ENCODE data around the gene OR10J5.

The OR10J5 gene

GRCh38 chr1:159554696-159555095 is 18.9 kb upstream of the OR10J5 start:
- ChIA-PET CTCF (interaction anchor here (0.6 kb wide), 1 partner anchor 466 kb away, joined by 3 read pairs; no protein-coding TSS in a partner anchor), POLR2A (no interaction called here)
- Histone ChIP-seq H3K4me3 (ENCODE audit: low read depth, low read length) (no peak overlapping the region), H3K9me3 (ENCODE audit: control insufficient read depth, insufficient read depth, low read depth, low read length) (no peaks in the 10 kb centered on the region), H3K4me1 (ENCODE audit: control insufficient read depth, insufficient read depth, low read length) (no peaks in the 10 kb centered on the region), H3K36me3 (ENCODE audit: control insufficient read depth in 2 of 2, insufficient read depth in 1 of 2, low read length in 2 of 2) (no peaks in the 10 kb centered on the region), H3K27ac (ENCODE audit: extremely low read depth, low read depth, low read length) (no peak overlapping the region)
- TF ChIP-seq ZNF658 (tag by site-specific recombination; IDR thresholded peaks at IDR 0.05) (no peak), ZNF132 (tag by site-specific recombination; IDR thresholded peaks at IDR 0.05; ENCODE audit: borderline replicate concordance) (no peak)

- Histone ChIP-seq H3K4me3 (ENCODE audit: low read depth, low read length) (no peak overlapping the region), H3K9me3 (ENCODE audit: control insufficient read depth, insufficient read depth, low read depth, low read length) (no peaks in the 10 kb centered on the region), H3K36me3 (ENCODE audit: control insufficient read depth in 2 of 2, insufficient read depth in 1 of 2, low read length in 2 of 2) (no peaks in the 10 kb centered on the region), H3K27ac (ENCODE audit: extremely low read depth, low read depth, low read length) (no peak overlapping the region), H3K4me1 (ENCODE audit: control insufficient read depth, insufficient read depth, low read length) (no peaks in the 10 kb centered on the region)
- no peak for TF ChIP-seq ZNF518A (tag by site-specific recombination; conservative IDR thresholded peaks at IDR 0.05; ENCODE audit: low read depth)
- no peak for TF ChIP-seq PRDM6 (tag by site-specific recombination; IDR thresholded peaks at IDR 0.05)
- TF ChIP-seq ZNF521 (tag by site-specific recombination; IDR thresholded peaks at IDR 0.05) = no peak
- no peak for TF ChIP-seq SP2 (tag by site-specific recombination; IDR thresholded peaks at IDR 0.05)
- TF ChIP-seq ZFP69B (tag by site-specific recombination; IDR thresholded peaks at IDR 0.05) = no peak
- TF ChIP-seq ZNF560 (tag by site-specific recombination; IDR thresholded peaks at IDR 0.05; ENCODE audit: borderline replicate concordance) = no peak
- TF ChIP-seq ZBTB26 (tag by site-specific recombination; optimal IDR thresholded peaks at IDR 0.05) = no peak
- no peak for TF ChIP-seq ZNF146 (tag by site-specific recombination; IDR thresholded peaks at IDR 0.05)
- TF ChIP-seq ZNF423 (tag by site-specific recombination; IDR thresholded peaks at IDR 0.05) = no peak
- no peak for TF ChIP-seq ZNF473 (tag by site-specific recombination; IDR thresholded peaks at IDR 0.05)
- no peak for TF ChIP-seq WT1 (tag by site-specific recombination; IDR thresholded peaks at IDR 0.05)
- TF ChIP-seq ZNF658 (tag by site-specific recombination; IDR thresholded peaks at IDR 0.05) = no peak
- TF ChIP-seq ZNF394 (tag by site-specific recombination; IDR thresholded peaks at IDR 0.05; ENCODE audit: borderline replicate concordance) = no peak
- TF ChIP-seq MZF1 (tag by site-specific recombination; IDR thresholded peaks at IDR 0.05; ENCODE audit: borderline replicate concordance) = no peak
- no peak for TF ChIP-seq ZNF664 (tag by site-specific recombination; IDR thresholded peaks at IDR 0.05)
- no peak for TF ChIP-seq ZNF184 (tag by site-specific recombination; IDR thresholded peaks at IDR 0.05)
- TF ChIP-seq ZNF18 (tag by site-specific recombination; IDR thresholded peaks at IDR 0.05) = no peak
- TF ChIP-seq KLF1 (tag by site-specific recombination; IDR thresholded peaks at IDR 0.05) = no peak
- ChIA-PET CTCF (no interaction called here), POLR2A (no interaction called here)
These were observed 18.5 kb upstream of the OR10J5 start for GRCh38 chr1:159554261-159554660.
